GM12864 (cell line): ENCODE results near the gene MDFIC.

Source experiments
- DNase-seq: peaks from one replicate; pipeline ENCODE4 v3.0.0-alpha.2; 2011; ENCODE audit warnings: low read depth
- H3K4me3 ChIP-seq: 2 replicates; pipeline ENCODE4 v1.5.1; 2011; ENCODE audit warnings: mild to moderate bottlenecking, low read depth, low read length, control low read depth
- TF ChIP-seq, protein P1 (sequence below): IDR thresholded peaks from 2 replicates; pipeline ENCODE4 v1.5.1; 2011; ENCODE audit warnings: low read depth, mild to moderate bottlenecking, moderate library complexity, low read length, control low read depth, inconsistent platforms; ENCODE audit errors: missing control alignments

Gene MDFIC

DNA sequence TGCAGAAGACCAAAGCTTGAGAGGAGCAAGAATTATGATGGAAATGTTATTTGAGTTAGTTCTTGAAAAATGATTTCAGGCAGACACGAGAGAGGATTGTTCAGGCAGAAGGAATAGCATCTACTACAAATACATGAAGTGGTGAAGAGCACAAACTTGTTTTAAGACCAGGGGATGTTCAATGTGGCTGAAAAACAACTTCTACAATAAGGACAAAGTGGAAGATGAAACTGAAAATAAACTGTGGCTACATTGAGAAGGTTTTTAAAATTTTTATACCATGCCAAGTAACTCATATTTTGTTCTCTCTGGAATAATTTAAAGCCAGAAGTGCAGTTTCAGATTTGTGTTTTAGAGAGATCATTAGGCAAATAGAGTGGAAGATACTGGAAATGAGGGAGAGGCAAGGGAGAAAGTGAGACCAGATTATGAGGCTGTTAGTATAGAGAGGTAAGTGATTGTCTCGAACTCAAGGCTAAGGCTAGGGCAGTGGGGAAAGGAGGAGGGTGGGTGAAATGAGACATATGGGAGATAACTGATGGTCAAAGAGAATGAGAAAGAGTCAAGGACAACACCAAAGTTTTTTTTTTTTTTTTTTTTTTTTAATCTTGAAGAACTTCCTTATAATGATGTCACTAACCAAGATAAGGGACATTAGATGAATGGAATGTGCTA is 115.4 kb downstream of the MDFIC start:
- H3K4me3 ChIP-seq, result no peak overlapping the region
- TF ChIP-seq, protein P1, sequence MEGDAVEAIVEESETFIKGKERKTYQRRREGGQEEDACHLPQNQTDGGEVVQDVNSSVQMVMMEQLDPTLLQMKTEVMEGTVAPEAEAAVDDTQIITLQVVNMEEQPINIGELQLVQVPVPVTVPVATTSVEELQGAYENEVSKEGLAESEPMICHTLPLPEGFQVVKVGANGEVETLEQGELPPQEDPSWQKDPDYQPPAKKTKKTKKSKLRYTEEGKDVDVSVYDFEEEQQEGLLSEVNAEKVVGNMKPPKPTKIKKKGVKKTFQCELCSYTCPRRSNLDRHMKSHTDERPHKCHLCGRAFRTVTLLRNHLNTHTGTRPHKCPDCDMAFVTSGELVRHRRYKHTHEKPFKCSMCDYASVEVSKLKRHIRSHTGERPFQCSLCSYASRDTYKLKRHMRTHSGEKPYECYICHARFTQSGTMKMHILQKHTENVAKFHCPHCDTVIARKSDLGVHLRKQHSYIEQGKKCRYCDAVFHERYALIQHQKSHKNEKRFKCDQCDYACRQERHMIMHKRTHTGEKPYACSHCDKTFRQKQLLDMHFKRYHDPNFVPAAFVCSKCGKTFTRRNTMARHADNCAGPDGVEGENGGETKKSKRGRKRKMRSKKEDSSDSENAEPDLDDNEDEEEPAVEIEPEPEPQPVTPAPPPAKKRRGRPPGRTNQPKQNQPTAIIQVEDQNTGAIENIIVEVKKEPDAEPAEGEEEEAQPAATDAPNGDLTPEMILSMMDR, result no peak
- DNase-seq, result no peak

DNA sequence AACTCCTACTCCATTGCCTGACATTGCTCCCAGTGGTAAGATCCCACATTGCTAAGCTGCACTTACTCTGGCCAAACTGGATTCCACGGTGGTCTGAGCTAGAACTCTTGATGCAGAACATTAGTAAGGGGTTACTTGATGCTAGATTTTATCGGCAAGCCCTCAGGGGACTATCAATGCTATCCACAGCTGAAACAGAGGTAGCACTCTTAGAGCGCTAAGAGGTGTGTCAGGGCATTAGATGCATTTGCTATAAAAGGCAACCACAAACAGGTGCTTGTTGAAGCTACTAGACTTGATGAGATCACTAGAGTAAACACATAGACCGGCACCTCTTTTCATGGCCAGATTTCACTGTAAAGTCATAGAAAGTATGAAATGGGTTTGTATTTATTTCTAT is 116.3 kb downstream of the MDFIC start:
- no peak overlapping the region for H3K4me3 ChIP-seq
- TF ChIP-seq, protein P1, result no peak
- DNase-seq, result no peak

GRCh38 chr7:115040057-115040456 is 118.2 kb downstream of the MDFIC start:
- H3K4me3 ChIP-seq, result no peak overlapping the region
- TF ChIP-seq, protein P1, result no peak
- DNase-seq, result no peak

DNA sequence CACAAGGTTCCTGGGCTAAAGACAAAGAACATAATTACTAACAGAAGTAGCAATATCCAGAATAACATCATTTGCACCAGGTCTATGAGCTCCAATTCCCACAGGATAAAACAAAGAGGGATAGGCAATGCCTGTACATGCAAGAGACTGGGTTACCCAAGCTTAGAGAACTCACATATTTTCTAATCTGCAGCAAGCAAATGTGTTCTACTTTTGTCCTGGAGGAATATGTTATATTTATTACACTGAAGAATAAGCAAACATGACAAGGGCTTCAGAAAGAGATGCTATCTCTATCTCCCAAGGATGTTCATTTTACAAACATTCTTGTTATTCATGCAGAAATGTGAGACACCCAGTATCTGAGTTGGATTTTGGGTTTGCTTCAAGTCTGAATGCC is 118.6 kb downstream of the MDFIC start:
- DNase-seq, result no peak
- TF ChIP-seq, protein P1, result no peak
- H3K4me3 ChIP-seq, result no peak overlapping the region

GRCh38 chr7:115042596-115042995 is 120.7 kb downstream of the MDFIC start:
- TF ChIP-seq, protein P1, result no peak
- no peak overlapping the region for H3K4me3 ChIP-seq
- no peak for DNase-seq

DNA sequence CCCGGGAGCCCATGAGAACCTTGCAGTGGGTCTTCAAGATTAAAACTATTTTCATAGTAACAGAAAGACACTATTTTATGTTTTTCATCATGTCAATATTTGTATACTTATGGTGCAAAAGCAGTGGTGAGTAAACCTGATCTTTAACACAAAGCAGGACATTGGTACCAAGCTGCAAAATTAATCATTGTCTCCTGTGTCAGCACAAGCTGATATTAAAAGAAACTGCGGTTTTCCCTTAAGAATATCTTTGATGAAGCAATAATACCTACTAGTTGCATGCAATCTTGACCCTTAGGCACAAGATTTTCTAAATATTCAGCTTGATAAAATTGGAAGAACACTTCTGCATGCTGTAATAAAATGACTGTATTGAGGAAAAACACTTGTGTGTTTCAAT is 121.7 kb downstream of the MDFIC start:
- H3K4me3 ChIP-seq, result no peak overlapping the region
- no peak for DNase-seq
- TF ChIP-seq, protein P1, result no peak

GRCh38 chr7:115044224-115044623 is 122.3 kb downstream of the MDFIC start:
- DNase-seq, result no peak
- TF ChIP-seq, protein P1, result no peak
- no peak overlapping the region for H3K4me3 ChIP-seq
